ENCODE results near the gene KIAA1328.

DNA sequence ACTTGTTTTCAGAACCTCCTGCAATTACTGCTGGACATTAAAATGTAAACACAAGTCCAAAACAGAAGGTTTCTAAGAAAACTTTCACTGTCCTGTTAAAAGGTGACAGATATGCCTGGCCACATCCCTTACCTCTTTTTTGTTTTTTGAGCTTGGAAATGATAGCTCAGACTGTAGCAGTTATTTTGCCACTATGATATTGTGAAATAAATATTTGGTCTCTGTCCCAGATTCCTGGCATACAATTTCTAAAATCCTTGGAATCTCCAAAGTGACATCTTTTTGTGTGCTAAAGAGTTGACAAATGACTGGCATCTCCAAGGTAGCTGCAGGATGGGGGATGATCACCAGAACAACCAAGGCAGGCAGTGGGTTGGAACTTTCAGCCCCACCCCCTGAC lies 17.0 kb upstream of the KIAA1328 start:
- TF ChIP-seq CTCF (IDR thresholded peaks at IDR 0.05) = no peak
- no peak for TF ChIP-seq POLR2A (IDR thresholded peaks at IDR 0.05)

All from heart left ventricle (tissue), 13 donors.